ENCODE results near the gene TRPC1. TPM values are rescaled to one million over a fixed set of nuclear protein-coding genes. Genes with fewer than 3 reads are reported as not detected.

The TRPC1 gene
- total RNA-seq, 4 donors from 2014 or later: 20.5 to 120 (median 53.9) TPM

- no peak overlapping the region for H3K27ac ChIP-seq
- TF ChIP-seq POLR2A (IDR thresholded peaks at IDR 0.05) (no peak), CTCF (IDR thresholded peaks at IDR 0.05) (no peak)
- H3K4me1 ChIP-seq: no peaks in the 10 kb centered on the region
- intact Hi-C loops (cut with DNase I; ENCODE audit: low total_unique reads): no loop called here
- no peaks in the 10 kb centered on the region for H3K27me3 ChIP-seq
- H3K36me3 ChIP-seq: no peaks in the 10 kb centered on the region
- no peak for DNase-seq
- no peak overlapping the region for H3K4me3 ChIP-seq
- no peaks in the 10 kb centered on the region for H3K9me3 ChIP-seq
These were observed 73.0 kb downstream of the TRPC1 start for GRCh38 chr3:142796823-142797222.

GRCh38 chr3:142801746-142802145 is 77.9 kb downstream of the TRPC1 start:
- no peak for TF ChIP-seq POLR2A (IDR thresholded peaks at IDR 0.05)
- TF ChIP-seq CTCF (IDR thresholded peaks at IDR 0.05): no peak
- Histone ChIP-seq H3K27me3 (no peaks in the 10 kb centered on the region), H3K4me1 (no peaks in the 10 kb centered on the region), H3K9me3 (no peaks in the 10 kb centered on the region), H3K27ac (no peak overlapping the region), H3K4me3 (no peak overlapping the region), H3K36me3 (no peaks in the 10 kb centered on the region)
- intact Hi-C loops (cut with DNase I; ENCODE audit: low total_unique reads): no loop called here
- DNase-seq: no peak

GRCh38 chr3:142802891-142803290 is 79.1 kb downstream of the TRPC1 start:
- Histone ChIP-seq H3K4me3 (no peak overlapping the region), H3K27ac (no peak overlapping the region), H3K4me1 (no peaks in the 10 kb centered on the region), H3K36me3 (no peaks in the 10 kb centered on the region), H3K9me3 (no peaks in the 10 kb centered on the region), H3K27me3 (no peaks in the 10 kb centered on the region)
- no peak for TF ChIP-seq POLR2A (IDR thresholded peaks at IDR 0.05)
- TF ChIP-seq CTCF (IDR thresholded peaks at IDR 0.05): no peak
- intact Hi-C loops (cut with DNase I; ENCODE audit: low total_unique reads): no loop called here
- no peak for DNase-seq

- intact Hi-C loops (cut with DNase I; ENCODE audit: low total_unique reads): no loop called here
- no peaks in the 10 kb centered on the region for H3K36me3 ChIP-seq
- no peak overlapping the region for H3K4me3 ChIP-seq
- DNase-seq: no peak
- no peaks in the 10 kb centered on the region for H3K4me1 ChIP-seq
- no peaks in the 10 kb centered on the region for H3K9me3 ChIP-seq
- H3K27me3 ChIP-seq: no peaks in the 10 kb centered on the region
- TF ChIP-seq CTCF (IDR thresholded peaks at IDR 0.05) (no peak), POLR2A (IDR thresholded peaks at IDR 0.05) (no peak)
- H3K27ac ChIP-seq: no peak overlapping the region
These were observed 84.5 kb downstream of the TRPC1 start for GRCh38 chr3:142808103-142808917.

- Histone ChIP-seq H3K9me3 (no peaks in the 10 kb centered on the region), H3K27me3 (no peaks in the 10 kb centered on the region), H3K4me3 (no peak overlapping the region), H3K27ac (no peak overlapping the region), H3K4me1 (no peaks in the 10 kb centered on the region), H3K36me3 (no peaks in the 10 kb centered on the region)
- intact Hi-C loops (cut with DNase I; ENCODE audit: low total_unique reads): no loop called here
- no peak for TF ChIP-seq POLR2A (IDR thresholded peaks at IDR 0.05)
- TF ChIP-seq CTCF (IDR thresholded peaks at IDR 0.05): no peak
- DNase-seq: no peak
These were observed 85.4 kb downstream of the TRPC1 start for GRCh38 chr3:142809259-142809658.
